ENCODE data around the gene ZCCHC24.
"Not testable (repeated sequence)": the region's sequence is repeated elsewhere in the genome, so short reads cannot be mapped to it uniquely, and the experiment has no call there.

Gene ZCCHC24

GRCh38 chr10:79340646-79341244 is 104.7 kb downstream of the ZCCHC24 start:
- Histone ChIP-seq H3K36me3 (ENCODE audit: control insufficient read depth in 2 of 2, insufficient read depth in 2 of 2, low read length in 2 of 2) (no peaks in the 10 kb centered on the region), H3K4me1 (ENCODE audit: control insufficient read depth in 2 of 2, insufficient read depth in 2 of 2, low read length in 2 of 2) (peaks cover 5 to 11% of the 10 kb centered on the region in 2 donors), H3K4me3 (ENCODE audit: low read length in 2 of 2) (no peak overlapping the region), H3K27ac (ENCODE audit: low read depth in 2 of 2, low read length in 2 of 2) (no peak overlapping the region), H3K27me3 (ENCODE audit: control insufficient read depth in 2 of 2, insufficient read depth in 2 of 2, low read length in 2 of 2) (no peaks in the 10 kb centered on the region), H3K9me3 (ENCODE audit: control insufficient read depth in 2 of 2, low read length in 2 of 2) (no peaks in the 10 kb centered on the region), H3K9ac (ENCODE audit: low read depth in 1 of 2, low read length in 2 of 2) (no peak overlapping the region)

- Histone ChIP-seq H3K27ac (ENCODE audit: low read depth in 2 of 2, low read length in 2 of 2) (no peak overlapping the region), H3K9ac (ENCODE audit: low read depth in 1 of 2, low read length in 2 of 2) (no peak overlapping the region), H3K4me1 (ENCODE audit: control insufficient read depth in 2 of 2, insufficient read depth in 2 of 2, low read length in 2 of 2) (peaks cover 5 to 11% of the 10 kb centered on the region in 2 donors), H3K36me3 (ENCODE audit: control insufficient read depth in 2 of 2, insufficient read depth in 2 of 2, low read length in 2 of 2) (no peaks in the 10 kb centered on the region), H3K27me3 (ENCODE audit: control insufficient read depth in 2 of 2, insufficient read depth in 2 of 2, low read length in 2 of 2) (no peaks in the 10 kb centered on the region), H3K4me3 (ENCODE audit: low read length in 2 of 2) (no peak overlapping the region), H3K9me3 (ENCODE audit: control insufficient read depth in 2 of 2, low read length in 2 of 2) (no peaks in the 10 kb centered on the region)
Measured at GRCh38 chr10:79339266-79339665, 106.2 kb downstream of the ZCCHC24 start.

- H3K9ac ChIP-seq (ENCODE audit: low read depth in 1 of 2, low read length in 2 of 2); H3K36me3 ChIP-seq (ENCODE audit: control insufficient read depth in 2 of 2, insufficient read depth in 2 of 2, low read length in 2 of 2); H3K4me3 ChIP-seq (ENCODE audit: low read length in 2 of 2); H3K9me3 ChIP-seq (ENCODE audit: control insufficient read depth in 2 of 2, low read length in 2 of 2); H3K27me3 ChIP-seq (ENCODE audit: control insufficient read depth in 2 of 2, insufficient read depth in 2 of 2, low read length in 2 of 2); H3K27ac ChIP-seq (ENCODE audit: low read depth in 2 of 2, low read length in 2 of 2); H3K4me1 ChIP-seq (ENCODE audit: control insufficient read depth in 2 of 2, insufficient read depth in 2 of 2, low read length in 2 of 2): not testable (repeated sequence)
Measured at GRCh38 chr10:79337783-79338469, 107.5 kb downstream of the ZCCHC24 start.

GRCh38 chr10:79336739-79337138 is 108.7 kb downstream of the ZCCHC24 start:
- Histone ChIP-seq H3K4me1 (ENCODE audit: control insufficient read depth in 2 of 2, insufficient read depth in 2 of 2, low read length in 2 of 2) (no peaks in the 10 kb centered on the region), H3K4me3 (ENCODE audit: low read length in 2 of 2) (no peak overlapping the region), H3K36me3 (ENCODE audit: control insufficient read depth in 2 of 2, insufficient read depth in 2 of 2, low read length in 2 of 2) (no peaks in the 10 kb centered on the region), H3K9ac (ENCODE audit: low read depth in 1 of 2, low read length in 2 of 2) (no peak overlapping the region), H3K27ac (ENCODE audit: low read depth in 2 of 2, low read length in 2 of 2) (no peak overlapping the region), H3K9me3 (ENCODE audit: control insufficient read depth in 2 of 2, low read length in 2 of 2) (no peaks in the 10 kb centered on the region), H3K27me3 (ENCODE audit: control insufficient read depth in 2 of 2, insufficient read depth in 2 of 2, low read length in 2 of 2) (no peaks in the 10 kb centered on the region)

- no peak overlapping the region for H3K9ac ChIP-seq (ENCODE audit: low read depth in 1 of 2, low read length in 2 of 2)
- H3K9me3 ChIP-seq (ENCODE audit: control insufficient read depth in 2 of 2, low read length in 2 of 2), result no peaks in the 10 kb centered on the region
Measured at GRCh38 chr10:79336276-79336675, 109.1 kb downstream of the ZCCHC24 start.

GRCh38 chr10:79335470-79336235 is 109.8 kb downstream of the ZCCHC24 start:
- no peaks in the 10 kb centered on the region for H3K36me3 ChIP-seq (ENCODE audit: control insufficient read depth in 2 of 2, insufficient read depth in 2 of 2, low read length in 2 of 2)
- H3K9ac ChIP-seq (ENCODE audit: low read depth in 1 of 2, low read length in 2 of 2), result no peak overlapping the region
- no peak overlapping the region for H3K4me3 ChIP-seq (ENCODE audit: low read length in 2 of 2)
- no peaks in the 10 kb centered on the region for H3K27me3 ChIP-seq (ENCODE audit: control insufficient read depth in 2 of 2, insufficient read depth in 2 of 2, low read length in 2 of 2)
- H3K4me1 ChIP-seq (ENCODE audit: control insufficient read depth in 2 of 2, insufficient read depth in 2 of 2, low read length in 2 of 2), result peaks cover 4% of the 10 kb centered on the region in 2 donors
- H3K9me3 ChIP-seq (ENCODE audit: control insufficient read depth in 2 of 2, low read length in 2 of 2), result no peaks in the 10 kb centered on the region
- H3K27ac ChIP-seq (ENCODE audit: low read depth in 2 of 2, low read length in 2 of 2), result no peak overlapping the region

More at GRCh38 chr10:79336276-79336675, 109.1 kb downstream of the ZCCHC24 start:
- no peaks in the 10 kb centered on the region for H3K36me3 ChIP-seq (ENCODE audit: control insufficient read depth in 2 of 2, insufficient read depth in 2 of 2, low read length in 2 of 2)
- H3K27ac ChIP-seq (ENCODE audit: low read depth in 2 of 2, low read length in 2 of 2), result no peak overlapping the region
- peaks cover under 1 to 4% of the 10 kb centered on the region in 2 donors for H3K4me1 ChIP-seq (ENCODE audit: control insufficient read depth in 2 of 2, insufficient read depth in 2 of 2, low read length in 2 of 2)
- no peaks in the 10 kb centered on the region for H3K27me3 ChIP-seq (ENCODE audit: control insufficient read depth in 2 of 2, insufficient read depth in 2 of 2, low read length in 2 of 2)
- H3K4me3 ChIP-seq (ENCODE audit: low read length in 2 of 2), result no peak overlapping the region

- Histone ChIP-seq H3K9me3 (ENCODE audit: control insufficient read depth in 2 of 2, low read length in 2 of 2) (no peaks in the 10 kb centered on the region), H3K27me3 (ENCODE audit: control insufficient read depth in 2 of 2, insufficient read depth in 2 of 2, low read length in 2 of 2) (no peaks in the 10 kb centered on the region), H3K9ac (ENCODE audit: low read depth in 1 of 2, low read length in 2 of 2) (no peak overlapping the region), H3K36me3 (ENCODE audit: control insufficient read depth in 2 of 2, insufficient read depth in 2 of 2, low read length in 2 of 2) (no peaks in the 10 kb centered on the region), H3K27ac (ENCODE audit: low read depth in 2 of 2, low read length in 2 of 2) (no peak overlapping the region), H3K4me1 (ENCODE audit: control insufficient read depth in 2 of 2, insufficient read depth in 2 of 2, low read length in 2 of 2) (peaks cover 4% of the 10 kb centered on the region in 2 donors), H3K4me3 (ENCODE audit: low read length in 2 of 2) (no peak overlapping the region)
Measured at GRCh38 chr10:79335094-79335469, 110.3 kb downstream of the ZCCHC24 start.

GRCh38 chr10:79334573-79334972 is 110.9 kb downstream of the ZCCHC24 start:
- Histone ChIP-seq H3K4me1 (ENCODE audit: control insufficient read depth in 2 of 2, insufficient read depth in 2 of 2, low read length in 2 of 2) (peaks cover 4% of the 10 kb centered on the region in 2 donors), H3K27ac (ENCODE audit: low read depth in 2 of 2, low read length in 2 of 2) (no peak overlapping the region), H3K4me3 (ENCODE audit: low read length in 2 of 2) (no peak overlapping the region), H3K9ac (ENCODE audit: low read depth in 1 of 2, low read length in 2 of 2) (no peak overlapping the region), H3K27me3 (ENCODE audit: control insufficient read depth in 2 of 2, insufficient read depth in 2 of 2, low read length in 2 of 2) (no peaks in the 10 kb centered on the region), H3K36me3 (ENCODE audit: control insufficient read depth in 2 of 2, insufficient read depth in 2 of 2, low read length in 2 of 2) (no peaks in the 10 kb centered on the region), H3K9me3 (ENCODE audit: control insufficient read depth in 2 of 2, low read length in 2 of 2) (no peaks in the 10 kb centered on the region)

- Histone ChIP-seq H3K4me1 (ENCODE audit: control insufficient read depth in 2 of 2, insufficient read depth in 2 of 2, low read length in 2 of 2) (peaks cover 4% of the 10 kb centered on the region in 2 donors), H3K27ac (ENCODE audit: low read depth in 2 of 2, low read length in 2 of 2) (no peak overlapping the region), H3K27me3 (ENCODE audit: control insufficient read depth in 2 of 2, insufficient read depth in 2 of 2, low read length in 2 of 2) (no peaks in the 10 kb centered on the region), H3K4me3 (ENCODE audit: low read length in 2 of 2) (no peak overlapping the region), H3K36me3 (ENCODE audit: control insufficient read depth in 2 of 2, insufficient read depth in 2 of 2, low read length in 2 of 2) (no peaks in the 10 kb centered on the region), H3K9ac (ENCODE audit: low read depth in 1 of 2, low read length in 2 of 2) (no peak overlapping the region), H3K9me3 (ENCODE audit: control insufficient read depth in 2 of 2, low read length in 2 of 2) (no peaks in the 10 kb centered on the region)
Measured at GRCh38 chr10:79333513-79333912, 111.9 kb downstream of the ZCCHC24 start.

- H3K27me3 ChIP-seq (ENCODE audit: control insufficient read depth in 2 of 2, insufficient read depth in 2 of 2, low read length in 2 of 2); H3K9ac ChIP-seq (ENCODE audit: low read depth in 1 of 2, low read length in 2 of 2); H3K9me3 ChIP-seq (ENCODE audit: control insufficient read depth in 2 of 2, low read length in 2 of 2); H3K27ac ChIP-seq (ENCODE audit: low read depth in 2 of 2, low read length in 2 of 2); H3K4me1 ChIP-seq (ENCODE audit: control insufficient read depth in 2 of 2, insufficient read depth in 2 of 2, low read length in 2 of 2); H3K4me3 ChIP-seq (ENCODE audit: low read length in 2 of 2); H3K36me3 ChIP-seq (ENCODE audit: control insufficient read depth in 2 of 2, insufficient read depth in 2 of 2, low read length in 2 of 2): not testable (repeated sequence)
Measured at GRCh38 chr10:79332610-79333315, 112.7 kb downstream of the ZCCHC24 start.
